Measurements from ENCODE around the gene TMEM154.

The TMEM154 gene

DNA sequence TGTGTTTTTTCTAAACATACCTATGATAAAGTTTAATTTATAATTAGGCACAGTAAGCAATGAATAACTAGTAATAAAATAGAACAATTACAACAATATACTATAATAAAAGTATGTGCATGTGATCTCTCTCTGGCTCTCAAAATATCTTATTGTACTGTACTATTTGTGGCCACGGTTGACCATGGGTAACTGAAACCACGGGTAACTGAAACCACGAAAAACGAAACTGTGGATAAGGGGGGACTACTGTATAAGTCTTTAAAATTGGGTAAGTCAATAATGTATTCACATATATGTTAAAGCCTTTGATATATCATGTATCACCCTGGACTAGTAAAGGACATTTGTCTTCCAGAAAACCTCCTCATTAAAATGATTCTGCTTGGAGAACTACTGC, 20.0 kb downstream of the TMEM154 start:
- Histone ChIP-seq H3K9me2 (ENCODE audit: low read depth, low read length) (no peaks in the 10 kb centered on the region), H2AFZ (ENCODE audit: low read length) (no peak overlapping the region; the same call in 1 of the 2 replicates), H3K4me2 (ENCODE audit: low read length) (peak overlapping the region; percentile 67), H3K36me3 (ENCODE audit: insufficient read depth, low read length) (peaks cover 3% of the 10 kb centered on the region; the same call in 1 of the 2 replicates), H3K79me2 (ENCODE audit: insufficient read depth, low read length) (no peaks in the 10 kb centered on the region), H3K4me3 (ENCODE audit: low read depth, low read length, poor library complexity, severe bottlenecking) (peak overlapping the region; percentile 39), H3K9me3 (ENCODE audit: low read length) (peaks cover 18% of the 10 kb centered on the region), H4K20me1 (ENCODE audit: insufficient read depth, low read length) (no peaks in the 10 kb centered on the region), H3K4me1 (ENCODE audit: insufficient read depth, low read length, severe bottlenecking) (peaks cover 55% of the 10 kb centered on the region), H3K27me3 (ENCODE audit: insufficient read depth, low read length) (no peaks in the 10 kb centered on the region), H3K27ac (ENCODE audit: low read depth, low read length, poor library complexity, severe bottlenecking) (peak overlapping the region; percentile 97), H3F3A (ENCODE audit: insufficient read depth, low read length) (peaks cover 11% of the 10 kb centered on the region; the same call in 1 of the 2 replicates), H3K9ac (ENCODE audit: low read length) (peak overlapping the region; percentile 48; the same call in 1 of the 2 replicates)
- TF ChIP-seq, protein P1, sequence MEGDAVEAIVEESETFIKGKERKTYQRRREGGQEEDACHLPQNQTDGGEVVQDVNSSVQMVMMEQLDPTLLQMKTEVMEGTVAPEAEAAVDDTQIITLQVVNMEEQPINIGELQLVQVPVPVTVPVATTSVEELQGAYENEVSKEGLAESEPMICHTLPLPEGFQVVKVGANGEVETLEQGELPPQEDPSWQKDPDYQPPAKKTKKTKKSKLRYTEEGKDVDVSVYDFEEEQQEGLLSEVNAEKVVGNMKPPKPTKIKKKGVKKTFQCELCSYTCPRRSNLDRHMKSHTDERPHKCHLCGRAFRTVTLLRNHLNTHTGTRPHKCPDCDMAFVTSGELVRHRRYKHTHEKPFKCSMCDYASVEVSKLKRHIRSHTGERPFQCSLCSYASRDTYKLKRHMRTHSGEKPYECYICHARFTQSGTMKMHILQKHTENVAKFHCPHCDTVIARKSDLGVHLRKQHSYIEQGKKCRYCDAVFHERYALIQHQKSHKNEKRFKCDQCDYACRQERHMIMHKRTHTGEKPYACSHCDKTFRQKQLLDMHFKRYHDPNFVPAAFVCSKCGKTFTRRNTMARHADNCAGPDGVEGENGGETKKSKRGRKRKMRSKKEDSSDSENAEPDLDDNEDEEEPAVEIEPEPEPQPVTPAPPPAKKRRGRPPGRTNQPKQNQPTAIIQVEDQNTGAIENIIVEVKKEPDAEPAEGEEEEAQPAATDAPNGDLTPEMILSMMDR (IDR thresholded peaks at IDR 0.05; ENCODE audit: low read length): no peak

DNA sequence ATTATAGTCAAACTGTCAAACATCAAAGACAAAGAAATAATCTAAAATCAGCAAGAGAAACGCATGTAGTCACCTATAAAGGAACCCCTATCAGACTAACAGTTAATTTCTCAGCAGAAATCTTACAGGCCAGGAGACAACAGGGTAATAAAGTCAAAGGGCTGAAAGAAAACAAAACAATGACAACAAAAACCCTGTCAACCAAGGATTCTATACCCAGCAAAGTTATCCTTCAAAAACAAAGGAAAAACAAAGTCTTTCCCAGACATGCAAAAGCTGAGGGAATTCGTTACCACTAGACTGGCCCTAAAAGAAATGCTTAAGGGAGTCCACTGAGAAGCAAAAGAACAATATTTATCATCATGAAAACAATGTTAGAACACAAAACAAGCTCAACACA, 22.1 kb downstream of the TMEM154 start:
- H3K79me2 ChIP-seq (ENCODE audit: insufficient read depth, low read length): no peaks in the 10 kb centered on the region
- peaks cover 3% of the 10 kb centered on the region for H3K36me3 ChIP-seq (ENCODE audit: insufficient read depth, low read length)
- H3F3A ChIP-seq (ENCODE audit: insufficient read depth, low read length): no peaks in the 10 kb centered on the region
- H3K4me1 ChIP-seq (ENCODE audit: insufficient read depth, low read length, severe bottlenecking): peaks cover 34% of the 10 kb centered on the region
- no peak overlapping the region for H3K27ac ChIP-seq (ENCODE audit: low read depth, low read length, poor library complexity, severe bottlenecking)
- TF ChIP-seq EZH2 (IDR thresholded peaks at IDR 0.05; ENCODE audit: borderline replicate concordance, low read length): no peak
- TF ChIP-seq, protein P1 (IDR thresholded peaks at IDR 0.05; ENCODE audit: low read length): no peak
- H4K20me1 ChIP-seq (ENCODE audit: insufficient read depth, low read length): no peaks in the 10 kb centered on the region
- H3K4me2 ChIP-seq (ENCODE audit: low read length): no peak overlapping the region
- H3K9me3 ChIP-seq (ENCODE audit: low read length): peaks cover 18% of the 10 kb centered on the region
- H3K9ac ChIP-seq (ENCODE audit: low read length): no peak overlapping the region
- H2AFZ ChIP-seq (ENCODE audit: low read length): no peak overlapping the region
- H3K4me3 ChIP-seq (ENCODE audit: low read depth, low read length, poor library complexity, severe bottlenecking): no peak overlapping the region
- no peaks in the 10 kb centered on the region for H3K9me2 ChIP-seq (ENCODE audit: low read depth, low read length)
- no peaks in the 10 kb centered on the region for H3K27me3 ChIP-seq (ENCODE audit: insufficient read depth, low read length)

DNA sequence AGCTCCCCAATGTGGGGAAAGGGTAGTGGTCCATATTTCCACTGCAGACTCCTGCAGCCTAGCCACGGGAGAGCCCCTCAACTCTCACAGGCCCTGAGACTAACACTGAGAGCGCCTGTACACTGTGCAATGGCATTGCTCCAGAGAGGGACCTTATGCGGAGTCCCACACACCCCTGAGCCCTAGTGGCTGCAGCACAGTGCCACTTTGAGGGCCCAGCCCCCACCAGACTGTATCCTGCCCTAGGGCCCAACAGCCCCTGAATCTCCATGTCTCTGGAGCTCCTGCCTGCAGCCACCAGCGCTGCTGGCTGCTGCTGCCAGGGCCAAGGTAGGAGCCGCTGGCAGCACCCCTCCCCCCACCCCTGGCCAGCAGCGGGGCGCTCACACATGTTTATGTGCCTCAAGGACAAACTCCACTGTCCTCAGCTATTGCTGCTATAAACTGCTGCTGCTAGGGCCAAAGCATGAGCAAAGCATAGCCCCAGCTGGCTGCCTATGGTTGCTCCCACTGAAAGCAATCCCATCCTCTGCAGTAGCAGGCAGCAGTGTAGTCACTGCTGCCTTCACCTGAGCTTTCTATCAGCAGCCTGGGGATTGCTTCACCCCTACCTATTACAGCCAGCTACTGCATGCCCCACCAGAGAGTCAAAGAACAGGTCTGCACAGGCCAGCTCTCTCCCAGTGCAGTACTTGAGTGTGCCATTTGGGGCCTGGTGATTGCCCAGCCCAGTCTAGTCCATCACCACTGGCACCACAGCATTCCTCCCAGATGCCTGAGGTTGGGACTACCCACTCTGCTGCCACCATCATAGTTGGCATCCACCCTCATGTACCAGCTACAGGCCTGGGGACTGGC, 24.3 kb downstream of the TMEM154 start:
- TF ChIP-seq EZH2 (IDR thresholded peaks at IDR 0.05; ENCODE audit: borderline replicate concordance, low read length): no peak
- TF ChIP-seq, protein P1 (IDR thresholded peaks at IDR 0.05; ENCODE audit: low read length): no peak
- Histone ChIP-seq H3K4me2 (ENCODE audit: low read length) (no peak overlapping the region), H3K9me3 (ENCODE audit: low read length) (peaks cover 18% of the 10 kb centered on the region), H3K4me3 (ENCODE audit: low read depth, low read length, poor library complexity, severe bottlenecking) (no peak overlapping the region), H3K27me3 (ENCODE audit: insufficient read depth, low read length) (no peaks in the 10 kb centered on the region), H3K79me2 (ENCODE audit: insufficient read depth, low read length) (no peaks in the 10 kb centered on the region), H3F3A (ENCODE audit: insufficient read depth, low read length) (no peaks in the 10 kb centered on the region), H2AFZ (ENCODE audit: low read length) (no peak overlapping the region), H4K20me1 (ENCODE audit: insufficient read depth, low read length) (no peaks in the 10 kb centered on the region), H3K4me1 (ENCODE audit: insufficient read depth, low read length, severe bottlenecking) (peaks cover 12% of the 10 kb centered on the region), H3K27ac (ENCODE audit: low read depth, low read length, poor library complexity, severe bottlenecking) (no peak overlapping the region), H3K9ac (ENCODE audit: low read length) (no peak overlapping the region), H3K9me2 (ENCODE audit: low read depth, low read length) (no peaks in the 10 kb centered on the region), H3K36me3 (ENCODE audit: insufficient read depth, low read length) (peaks cover 3% of the 10 kb centered on the region)

Measured in OCI-LY1 (cell line).